ENCODE results near the gene TPD52L1. TPM values are rescaled to one million over a fixed set of nuclear protein-coding genes. Genes with fewer than 3 reads are reported as not detected.

The TPD52L1 gene
- total RNA-seq, 1 experiment from 2014 or later: 50.6 TPM

DNA sequence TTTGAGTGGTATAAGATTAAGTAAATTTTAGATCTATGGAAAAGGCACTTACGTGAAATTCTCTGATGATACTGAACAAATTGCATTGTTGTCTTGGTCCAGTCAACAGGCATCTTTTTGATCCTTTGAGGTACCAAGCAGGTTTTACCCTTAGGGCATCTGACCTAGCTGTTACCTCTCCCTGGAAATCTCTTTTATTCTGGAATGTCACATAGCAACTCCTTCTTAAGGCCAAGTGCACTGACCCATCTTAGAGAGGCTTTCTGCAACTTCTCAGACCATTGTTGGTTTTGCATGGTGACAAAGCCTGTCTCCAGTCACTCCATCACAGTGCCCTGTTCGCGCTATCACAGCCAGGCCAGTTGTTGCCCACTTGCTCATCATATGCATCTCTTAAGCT is 42.0 kb downstream of the TPD52L1 start:
- H3K4me1 Mint-ChIP-seq (ENCODE audit: low read depth, unreplicated experiment): peaks cover 37% of the 10 kb centered on the region
- BruUV-seq (replicated peaks): no TSS peak
- H3K27ac Mint-ChIP-seq (ENCODE audit: unreplicated experiment): no peak overlapping the region

DNA sequence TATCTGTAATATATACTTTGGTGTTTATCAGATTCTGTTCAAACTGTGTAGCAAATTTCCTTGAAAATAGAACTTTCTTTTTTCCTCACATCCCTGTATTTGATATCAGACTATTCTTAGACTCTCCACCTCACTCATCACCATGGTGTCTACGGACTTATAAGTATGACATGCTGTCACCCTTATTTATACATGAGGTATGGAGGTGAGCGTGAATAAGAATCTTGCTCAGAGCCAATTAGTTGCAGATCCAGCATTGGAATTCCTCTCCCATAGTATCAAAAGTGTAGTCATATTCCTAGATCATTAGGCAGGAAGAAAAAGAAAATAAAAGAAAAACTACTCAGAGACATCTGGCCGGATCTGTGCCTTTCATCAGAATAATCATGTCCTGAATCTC is 43.0 kb downstream of the TPD52L1 start:
- H3K9me3 Mint-ChIP-seq (ENCODE audit: low read depth, unreplicated experiment): no peaks in the 10 kb centered on the region
- peaks cover 48% of the 10 kb centered on the region for H3K4me1 Mint-ChIP-seq (ENCODE audit: low read depth, unreplicated experiment)
- H3K36me3 Mint-ChIP-seq (ENCODE audit: insufficient read depth, unreplicated experiment): no peaks in the 10 kb centered on the region
- TF ChIP-seq, protein P1, sequence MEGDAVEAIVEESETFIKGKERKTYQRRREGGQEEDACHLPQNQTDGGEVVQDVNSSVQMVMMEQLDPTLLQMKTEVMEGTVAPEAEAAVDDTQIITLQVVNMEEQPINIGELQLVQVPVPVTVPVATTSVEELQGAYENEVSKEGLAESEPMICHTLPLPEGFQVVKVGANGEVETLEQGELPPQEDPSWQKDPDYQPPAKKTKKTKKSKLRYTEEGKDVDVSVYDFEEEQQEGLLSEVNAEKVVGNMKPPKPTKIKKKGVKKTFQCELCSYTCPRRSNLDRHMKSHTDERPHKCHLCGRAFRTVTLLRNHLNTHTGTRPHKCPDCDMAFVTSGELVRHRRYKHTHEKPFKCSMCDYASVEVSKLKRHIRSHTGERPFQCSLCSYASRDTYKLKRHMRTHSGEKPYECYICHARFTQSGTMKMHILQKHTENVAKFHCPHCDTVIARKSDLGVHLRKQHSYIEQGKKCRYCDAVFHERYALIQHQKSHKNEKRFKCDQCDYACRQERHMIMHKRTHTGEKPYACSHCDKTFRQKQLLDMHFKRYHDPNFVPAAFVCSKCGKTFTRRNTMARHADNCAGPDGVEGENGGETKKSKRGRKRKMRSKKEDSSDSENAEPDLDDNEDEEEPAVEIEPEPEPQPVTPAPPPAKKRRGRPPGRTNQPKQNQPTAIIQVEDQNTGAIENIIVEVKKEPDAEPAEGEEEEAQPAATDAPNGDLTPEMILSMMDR (IDR thresholded peaks at IDR 0.05; ENCODE audit: unreplicated experiment): no peak
- intact Hi-C loops (cut with micrococcal nuclease; ENCODE audit: unreplicated experiment): loop anchor here (5.0 to 10.0 kb wide), 2 partner anchors 36 to 108 kb away; partner anchors contain the start of gene HDDC2
- no peak overlapping the region for H3K27ac Mint-ChIP-seq (ENCODE audit: unreplicated experiment)
- no peak overlapping the region for H3K4me3 Mint-ChIP-seq (ENCODE audit: low read depth, unreplicated experiment)
- H3K27me3 Mint-ChIP-seq (ENCODE audit: unreplicated experiment): no peaks in the 10 kb centered on the region
- DNase-seq: no peak
- CTCF ChIA-PET: no interaction called here
- BruUV-seq (replicated peaks): no TSS peak

More for the DNA sequence above, 42.0 kb downstream of the TPD52L1 start:
- Mint-ChIP-seq H3K9me3 (ENCODE audit: low read depth, unreplicated experiment) (no peaks in the 10 kb centered on the region), H3K27me3 (ENCODE audit: unreplicated experiment) (no peaks in the 10 kb centered on the region), H3K4me3 (ENCODE audit: low read depth, unreplicated experiment) (no peak overlapping the region), H3K36me3 (ENCODE audit: insufficient read depth, unreplicated experiment) (no peaks in the 10 kb centered on the region)
- CTCF ChIA-PET: no interaction called here
- intact Hi-C loops (cut with micrococcal nuclease; ENCODE audit: unreplicated experiment): loop anchor here (5.0 to 10.0 kb wide), 2 partner anchors 37 to 109 kb away; partner anchors contain the start of gene HDDC2
- TF ChIP-seq, protein P1 (IDR thresholded peaks at IDR 0.05; ENCODE audit: unreplicated experiment): no peak
- no peak for DNase-seq

DNA sequence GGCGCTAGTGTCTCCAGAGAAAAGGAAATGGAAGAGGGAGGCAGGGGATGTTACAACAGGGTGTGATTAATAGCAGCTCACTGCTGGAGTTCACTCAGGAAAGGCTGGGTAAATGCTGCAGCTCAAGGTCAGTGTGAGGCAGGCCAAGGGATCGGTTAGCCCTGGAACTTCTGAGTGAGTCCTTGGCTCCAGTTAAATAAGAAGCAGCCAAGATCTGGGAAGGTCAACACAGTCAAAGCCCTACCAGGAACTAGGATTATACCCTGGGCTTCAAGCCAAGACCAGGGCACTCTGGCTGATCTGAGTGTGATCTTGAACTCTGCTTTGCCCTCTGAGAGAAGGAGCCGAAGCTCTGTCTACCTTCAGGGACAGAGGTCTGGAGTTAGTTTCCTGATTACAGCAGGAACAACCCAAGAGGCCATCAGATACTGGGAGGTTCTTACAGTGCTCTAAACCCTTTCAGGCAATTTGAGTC is 44.3 kb downstream of the TPD52L1 start:
- no peaks in the 10 kb centered on the region for H3K9me3 Mint-ChIP-seq (ENCODE audit: low read depth, unreplicated experiment)
- H3K36me3 Mint-ChIP-seq (ENCODE audit: insufficient read depth, unreplicated experiment): peaks cover 4% of the 10 kb centered on the region
- peak; percentile 19 for DNase-seq
- H3K27ac Mint-ChIP-seq (ENCODE audit: unreplicated experiment): no peak overlapping the region
- CTCF ChIA-PET: no interaction called here
- intact Hi-C loops (cut with micrococcal nuclease; ENCODE audit: unreplicated experiment): loop anchor here (5.0 to 10.0 kb wide), 2 partner anchors 34 to 107 kb away; partner anchors contain the start of gene HDDC2
- peaks cover 60% of the 10 kb centered on the region for H3K4me1 Mint-ChIP-seq (ENCODE audit: low read depth, unreplicated experiment)
- no peak overlapping the region for H3K4me3 Mint-ChIP-seq (ENCODE audit: low read depth, unreplicated experiment)
- no peaks in the 10 kb centered on the region for H3K27me3 Mint-ChIP-seq (ENCODE audit: unreplicated experiment)
- TF ChIP-seq, protein P1 (IDR thresholded peaks at IDR 0.05; ENCODE audit: unreplicated experiment): no peak
- no TSS peak for BruUV-seq (replicated peaks)

DNA sequence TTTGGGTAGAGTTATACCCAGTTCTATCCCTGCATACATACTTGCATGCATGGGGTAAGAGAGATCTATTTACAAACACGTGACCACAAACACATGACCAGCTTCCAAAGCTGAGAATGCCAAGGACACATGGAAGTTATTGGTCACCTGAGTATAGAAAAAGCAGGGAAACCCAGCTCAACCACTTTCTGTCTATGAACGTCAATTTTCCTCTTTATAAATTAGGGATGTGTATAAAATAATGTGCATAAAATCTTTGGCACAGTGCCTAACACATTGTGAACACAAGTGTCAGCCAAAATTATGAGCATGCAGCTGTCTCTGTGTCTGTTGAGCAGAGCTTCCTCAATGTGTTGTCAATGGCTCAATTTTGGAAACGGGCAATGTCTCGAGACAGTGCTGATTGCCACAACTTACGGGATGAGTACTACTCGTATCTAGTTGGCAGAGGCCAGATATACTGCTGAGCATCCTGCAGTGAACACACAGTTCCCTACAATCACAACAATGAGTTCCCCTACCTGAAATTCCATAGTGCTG is 44.9 kb downstream of the TPD52L1 start:
- Mint-ChIP-seq H3K27me3 (ENCODE audit: unreplicated experiment) (no peaks in the 10 kb centered on the region), H3K27ac (ENCODE audit: unreplicated experiment) (no peak overlapping the region), H3K9me3 (ENCODE audit: low read depth, unreplicated experiment) (no peaks in the 10 kb centered on the region), H3K4me1 (ENCODE audit: low read depth, unreplicated experiment) (peaks cover 66% of the 10 kb centered on the region), H3K36me3 (ENCODE audit: insufficient read depth, unreplicated experiment) (peaks cover 4% of the 10 kb centered on the region), H3K4me3 (ENCODE audit: low read depth, unreplicated experiment) (no peak overlapping the region)
- intact Hi-C loops (cut with micrococcal nuclease; ENCODE audit: unreplicated experiment): loop anchor here (5.0 to 10.0 kb wide), 2 partner anchors 34 to 106 kb away; partner anchors contain the start of gene HDDC2
- BruUV-seq (replicated peaks): no TSS peak
- no peak for DNase-seq
- TF ChIP-seq, protein P1 (IDR thresholded peaks at IDR 0.05; ENCODE audit: unreplicated experiment): no peak
- CTCF ChIA-PET: no interaction called here
